CD4-positive, alpha-beta T cell treated with Interferon gamma for 1 hour (primary cell): ENCODE data around the gene PPM1H.

Source experiments
- DNase-seq: peaks from one replicate; pipeline ENCODE4 v3.0.0-alpha.2; 2020

The PPM1H gene

GRCh38 chr12:62631471-62632410, 303.2 kb downstream of the PPM1H start:
- DNase-seq: peak; percentile 18

GRCh38 chr12:62629971-62630739, 304.8 kb downstream of the PPM1H start:
- DNase-seq: no peak

GRCh38 chr12:62629413-62629812, 305.5 kb downstream of the PPM1H start:
- no peak for DNase-seq

GRCh38 chr12:62627181-62627580, 307.8 kb downstream of the PPM1H start:
- DNase-seq: no peak

GRCh38 chr12:62625228-62625627, 309.7 kb downstream of the PPM1H start:
- no peak for DNase-seq

- no peak for DNase-seq
Measured at GRCh38 chr12:62622177-62622576, 312.8 kb downstream of the PPM1H start.

- no peak for DNase-seq
Measured at GRCh38 chr12:62621101-62621638, 313.8 kb downstream of the PPM1H start.

- DNase-seq: no peak
Measured at GRCh38 chr12:62618930-62619329, 316.0 kb downstream of the PPM1H start.

GRCh38 chr12:62618319-62618718, 316.6 kb downstream of the PPM1H start:
- DNase-seq: no peak

GRCh38 chr12:62613081-62613480, 321.9 kb downstream of the PPM1H start:
- DNase-seq: no peak

- DNase-seq: no peak
Measured at GRCh38 chr12:62606654-62607053, 328.3 kb downstream of the PPM1H start.

- no peak for DNase-seq
Measured at GRCh38 chr12:62605981-62606380, 329.0 kb downstream of the PPM1H start.

GRCh38 chr12:62604871-62605270, 330.1 kb downstream of the PPM1H start:
- no peak for DNase-seq

GRCh38 chr12:62604373-62604772, 330.6 kb downstream of the PPM1H start:
- no peak for DNase-seq

GRCh38 chr12:62603811-62604098, 331.2 kb downstream of the PPM1H start:
- DNase-seq: no peak

GRCh38 chr12:62603061-62603810, 331.7 kb downstream of the PPM1H start:
- peak; percentile 83 for DNase-seq

GRCh38 chr12:62602255-62603060, 332.5 kb downstream of the PPM1H start:
- peak; percentile 89 for DNase-seq

GRCh38 chr12:62601765-62602164, 333.2 kb downstream of the PPM1H start:
- no peak for DNase-seq

GRCh38 chr12:62599854-62600437, 335.0 kb downstream of the PPM1H start:
- no peak for DNase-seq

GRCh38 chr12:62598846-62599245, 336.1 kb downstream of the PPM1H start:
- DNase-seq: no peak

- no peak for DNase-seq
Measured at GRCh38 chr12:62597253-62597652, 337.7 kb downstream of the PPM1H start.
